Esophagus (tissue), 2 donors: Measurements from ENCODE around the gene CENPN. TPM values are rescaled to one million over a fixed set of nuclear protein-coding genes. Genes with fewer than 3 reads are reported as not detected.

ENCODE experiments used
- H3K27ac ChIP-seq, 2 donors: one replicate each; pipeline ENCODE4 v1.5.1; 2013; ENCODE audit warnings: low read depth in 2 of 2, mild to moderate bottlenecking in 2 of 2, inconsistent platforms in 1 of 2, low read length in 1 of 2, moderate library complexity in 1 of 2
- H3K27me3 ChIP-seq, 2 donors: one replicate each; pipeline ENCODE4 v1.6.1; 2013; ENCODE audit warnings: low read length in 2 of 2, control low read depth in 1 of 2, mild to moderate bottlenecking in 1 of 2; ENCODE audit not compliant: insufficient read depth in 2 of 2, control insufficient read depth in 1 of 2
- H3K36me3 ChIP-seq, 2 donors: one replicate each; pipeline ENCODE4 v1.6.1; 2013; ENCODE audit warnings: low read length in 1 of 2; ENCODE audit not compliant: control insufficient read depth in 2 of 2, insufficient read depth in 2 of 2
- H3K4me1 ChIP-seq, 2 donors: one replicate each; pipeline ENCODE4 v1.6.1; 2013; ENCODE audit warnings: low read length in 1 of 2; ENCODE audit not compliant: control insufficient read depth in 2 of 2, insufficient read depth in 2 of 2
- H3K4me3 ChIP-seq, 2 donors: one replicate each; pipeline ENCODE4 v1.5.1; 2013; ENCODE audit warnings: low read length in 2 of 2, mild to moderate bottlenecking in 2 of 2, low read depth in 1 of 2, moderate library complexity in 1 of 2
- H3K9me3 ChIP-seq, 2 donors: one replicate each; pipeline ENCODE4 v1.6.1; 2013; ENCODE audit warnings: mild to moderate bottlenecking in 2 of 2, low read depth in 1 of 2, low read length in 1 of 2, moderate library complexity in 1 of 2; ENCODE audit not compliant: control insufficient read depth in 2 of 2, insufficient read depth in 1 of 2
- WGBS, 2 donors: extraction: QIAGEN DNeasy Blood & Tissue Kit; methylation state at CpG; one replicate each; pipeline ENCODE4 v1.1.7; 2013; 5-methylcytosine and 5-hydroxymethylcytosine counted together
- polyA plus RNA-seq, 2 donors: library from polyadenylated mRNA; stranded (reverse); fragments of 200-250 nt; gene quantifications; one replicate each; pipeline ENCODE4 v1.2.3, GENCODE V29; 2013
- donor health status: healthy with polysubstance abuse.
- donor health status: Bipolar disorder and iron deficiency.

Gene CENPN, protein sequence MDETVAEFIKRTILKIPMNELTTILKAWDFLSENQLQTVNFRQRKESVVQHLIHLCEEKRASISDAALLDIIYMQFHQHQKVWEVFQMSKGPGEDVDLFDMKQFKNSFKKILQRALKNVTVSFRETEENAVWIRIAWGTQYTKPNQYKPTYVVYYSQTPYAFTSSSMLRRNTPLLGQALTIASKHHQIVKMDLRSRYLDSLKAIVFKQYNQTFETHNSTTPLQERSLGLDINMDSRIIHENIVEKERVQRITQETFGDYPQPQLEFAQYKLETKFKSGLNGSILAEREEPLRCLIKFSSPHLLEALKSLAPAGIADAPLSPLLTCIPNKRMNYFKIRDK
- 1 to 10 TPM; 3.6 to 9.1 TPM for polyA plus RNA-seq

DNA sequence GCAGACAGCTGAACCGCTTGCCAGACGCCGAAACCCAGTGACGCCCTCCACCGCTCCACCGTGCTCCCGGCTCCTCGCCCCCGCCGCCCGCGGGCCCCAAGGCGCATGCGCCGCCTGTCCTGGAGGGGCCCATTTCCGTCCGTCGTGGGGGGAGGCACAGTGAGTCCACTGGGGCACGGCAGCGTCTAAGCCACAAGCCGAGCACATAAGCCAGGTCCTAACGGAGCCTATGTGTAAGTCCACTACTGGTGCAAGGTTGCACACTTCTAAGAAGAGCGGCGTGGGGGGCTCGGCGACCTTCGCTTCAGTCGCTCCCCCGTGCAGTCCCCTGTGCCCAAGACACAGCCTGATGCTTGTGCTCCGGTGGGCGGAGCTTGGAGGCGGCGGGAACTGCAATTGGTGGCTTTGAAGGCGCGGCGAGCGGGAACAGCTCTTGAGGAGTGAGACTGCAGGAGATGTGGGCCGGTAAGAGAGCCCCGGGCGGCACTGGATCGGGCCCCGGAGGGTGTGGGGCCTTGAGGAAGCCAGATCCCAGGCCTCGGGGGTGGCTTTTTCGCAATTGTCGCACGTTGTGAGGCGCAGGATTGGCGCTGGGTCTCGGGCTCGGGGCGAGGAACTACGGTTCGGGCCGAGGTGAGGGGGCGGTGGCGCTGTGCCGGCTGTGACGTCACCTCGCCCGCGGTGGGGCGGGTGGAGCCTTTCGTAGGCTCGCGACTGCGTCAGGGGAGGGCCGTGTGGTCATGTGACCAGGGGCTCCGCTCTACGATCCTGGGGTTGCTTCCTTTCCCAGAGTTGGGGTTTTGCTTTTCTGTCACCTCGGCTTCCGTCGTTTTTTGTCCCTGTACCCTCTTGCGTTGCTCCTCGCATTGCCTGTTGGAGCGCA, at the start of gene CENPN, which contains the start of gene CMC2:
TSS of gene CENPN (plus strand) at position 402 of the 883 bp plus-strand sequence. CDS start 4,726 bp downstream, outside the sequence.
TSS of gene CMC2 (minus strand) at position 73 of the 883 bp plus-strand sequence. CDS start 9,491 bp downstream, outside the sequence.
- Histone ChIP-seq H3K36me3 (no peaks in the 10 kb centered on the region), H3K4me1 (peaks cover 2 to 6% of the 10 kb centered on the region in 2 donors), H3K27me3 (no peaks in the 10 kb centered on the region), H3K4me3 (peak within 1 kb of the TSS; percentile 65 to 97), H3K27ac (peak within 1 kb of the TSS; percentile 97 to 99), H3K9me3 (no peaks in the 10 kb centered on the region)
- WGBS, 2 donors: 1% methylated on average over 75 of the region's 75 CpGs

DNA sequence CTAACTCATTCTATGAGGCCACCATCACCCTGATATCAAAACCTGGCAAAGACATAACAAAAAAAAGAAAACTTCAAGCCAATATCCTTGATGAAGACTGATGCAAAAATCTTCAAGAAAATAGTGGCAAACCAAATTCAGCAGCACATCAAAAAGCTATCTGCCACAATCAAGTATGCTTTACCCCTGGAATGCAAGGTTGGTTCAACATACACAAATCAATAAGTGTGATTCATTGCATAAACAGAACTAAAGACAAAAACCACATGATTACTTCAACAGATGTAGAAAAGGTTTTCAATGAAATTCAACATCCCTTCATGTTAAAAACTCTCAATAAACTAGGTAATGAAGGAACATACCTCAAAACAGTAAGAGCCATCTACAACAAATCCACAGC, 48.7 kb upstream of the CENPN start:
- no peaks in the 10 kb centered on the region for H3K4me1 ChIP-seq
- no peak overlapping the region for H3K4me3 ChIP-seq
- no peaks in the 10 kb centered on the region for H3K27me3 ChIP-seq
- no peaks in the 10 kb centered on the region for H3K9me3 ChIP-seq
- H3K27ac ChIP-seq: no peak overlapping the region
- no peaks in the 10 kb centered on the region for H3K36me3 ChIP-seq

- no peak overlapping the region for H3K27ac ChIP-seq
- no peaks in the 10 kb centered on the region for H3K4me1 ChIP-seq
- H3K4me3 ChIP-seq: no peak overlapping the region
- no peaks in the 10 kb centered on the region for H3K27me3 ChIP-seq
- WGBS, 2 donors: 56 to 79% methylated on average over 2 of the region's 2 CpGs
- no peaks in the 10 kb centered on the region for H3K9me3 ChIP-seq
- H3K36me3 ChIP-seq: no peaks in the 10 kb centered on the region
Observed at GRCh38 chr16:80962879-80963278, 44.1 kb upstream of the CENPN start.

DNA sequence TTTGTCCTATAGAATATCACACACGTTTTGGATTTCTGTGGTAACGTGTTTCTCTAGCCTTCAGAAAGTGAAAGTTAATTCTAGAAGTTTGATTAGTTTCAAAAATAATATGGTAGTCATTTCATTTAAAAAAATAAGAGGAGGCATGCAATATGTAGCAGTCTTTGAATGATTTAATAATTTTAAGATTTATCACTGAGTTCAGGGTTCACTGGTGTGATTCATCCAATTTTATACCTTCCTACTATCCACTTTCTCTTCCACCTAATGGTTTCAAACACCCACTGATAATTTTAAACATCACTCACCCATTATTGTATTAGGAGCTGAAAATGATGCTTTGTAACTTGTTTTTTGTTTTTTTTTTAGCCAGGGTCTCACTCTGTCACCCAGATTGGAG, 42.7 kb upstream of the CENPN start:
- no peak overlapping the region for H3K4me3 ChIP-seq
- no peak overlapping the region for H3K27ac ChIP-seq
- no peaks in the 10 kb centered on the region for H3K9me3 ChIP-seq
- H3K36me3 ChIP-seq: peaks cover 0 to 3% of the 10 kb centered on the region in 2 donors
- H3K27me3 ChIP-seq: no peaks in the 10 kb centered on the region
- 41 to 49% methylated on average over 2 of the region's 2 CpGs for WGBS, 2 donors
- no peaks in the 10 kb centered on the region for H3K4me1 ChIP-seq

DNA sequence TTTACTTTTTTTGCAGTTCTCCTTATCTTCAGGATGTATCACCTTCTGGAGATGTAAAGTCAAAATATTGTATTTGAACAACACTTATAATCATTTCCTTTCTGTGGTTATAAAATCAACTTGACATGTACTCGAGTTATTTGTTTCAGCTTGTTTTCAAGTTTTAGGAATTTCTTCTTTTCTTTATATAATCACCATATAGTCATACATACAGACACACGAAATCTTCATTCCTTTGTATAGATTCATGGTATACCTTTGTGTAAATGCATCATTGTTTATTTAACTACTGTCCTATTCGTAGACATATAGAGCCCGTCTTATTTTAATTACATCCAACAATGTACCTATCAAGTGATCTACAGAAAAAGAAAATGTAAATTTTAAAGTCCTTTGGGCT, 40.4 kb upstream of the CENPN start:
- H3K9me3 ChIP-seq: no peaks in the 10 kb centered on the region
- peaks cover 0 to 3% of the 10 kb centered on the region in 2 donors for H3K36me3 ChIP-seq
- no peak overlapping the region for H3K4me3 ChIP-seq
- H3K4me1 ChIP-seq: no peaks in the 10 kb centered on the region
- 74 to 82% methylated on average over 4 of the region's 4 CpGs for WGBS, 2 donors
- H3K27ac ChIP-seq: no peak overlapping the region
- no peaks in the 10 kb centered on the region for H3K27me3 ChIP-seq

DNA sequence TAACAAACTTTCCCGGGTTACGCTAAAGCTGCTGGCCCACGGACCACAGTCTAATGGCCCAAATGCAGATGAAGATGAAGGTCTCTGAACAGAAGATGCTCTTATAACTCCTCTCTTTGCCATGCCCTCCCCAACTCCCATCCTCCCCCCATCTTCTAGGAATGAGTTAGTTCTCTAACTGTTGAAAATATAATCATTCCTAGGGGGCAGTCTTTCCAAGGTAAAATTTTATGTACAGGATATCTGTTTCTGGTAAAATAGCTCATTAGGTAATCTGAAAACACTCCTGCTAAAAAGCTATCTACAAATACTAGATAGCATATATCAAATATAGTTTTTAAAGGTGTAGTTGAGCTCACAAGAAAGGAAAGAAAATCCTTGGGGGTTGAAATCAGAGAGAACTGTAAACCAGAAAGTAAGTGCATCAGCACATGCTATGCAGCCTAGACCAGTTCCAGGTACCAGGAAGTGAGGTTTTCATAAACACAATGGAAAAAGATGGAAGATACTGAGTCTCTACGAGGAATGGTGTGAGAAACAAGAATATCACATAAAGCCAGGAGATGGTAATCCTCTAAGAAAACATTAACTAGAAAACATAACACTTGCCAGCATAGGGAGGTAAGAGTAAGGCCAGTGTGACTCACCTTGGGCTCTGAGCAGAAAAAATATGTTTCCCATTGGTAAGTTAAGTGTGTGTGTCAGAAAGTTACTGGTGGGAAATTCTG, 38.5 kb upstream of the CENPN start:
- H3K4me1 ChIP-seq: no peaks in the 10 kb centered on the region
- H3K36me3 ChIP-seq: peaks cover 0 to 3% of the 10 kb centered on the region in 2 donors
- no peak overlapping the region for H3K27ac ChIP-seq
- no peaks in the 10 kb centered on the region for H3K27me3 ChIP-seq
- H3K4me3 ChIP-seq: no peak overlapping the region
- WGBS, 2 donors: 73 to 91% methylated on average over 4 of the region's 4 CpGs
- H3K9me3 ChIP-seq: no peaks in the 10 kb centered on the region

DNA sequence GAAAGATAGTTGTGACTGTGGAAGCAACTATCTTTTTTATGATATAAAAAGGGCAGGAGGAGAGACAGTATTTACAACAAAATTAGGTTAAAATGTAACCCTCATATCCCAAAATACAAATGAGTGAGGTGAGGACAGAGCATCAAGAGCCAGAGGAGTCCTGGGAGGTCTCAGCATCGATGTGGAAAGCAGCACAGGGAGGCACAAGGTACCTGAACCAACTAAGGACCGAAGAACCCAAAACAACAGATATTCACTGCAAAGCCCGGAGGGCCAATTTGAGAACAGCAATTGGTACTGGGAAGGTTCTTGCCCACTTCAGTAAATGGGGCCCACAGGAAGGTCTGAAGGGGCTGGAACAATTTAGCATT, 37.9 kb upstream of the CENPN start:
- H3K27me3 ChIP-seq: no peaks in the 10 kb centered on the region
- H3K27ac ChIP-seq: no peak overlapping the region
- 97 to 99% methylated on average over 3 of the region's 3 CpGs for WGBS, 2 donors
- no peaks in the 10 kb centered on the region for H3K9me3 ChIP-seq
- H3K36me3 ChIP-seq: peaks cover 0 to 3% of the 10 kb centered on the region in 2 donors
- no peak overlapping the region for H3K4me3 ChIP-seq
- H3K4me1 ChIP-seq: no peaks in the 10 kb centered on the region

- H3K27ac ChIP-seq: no peak overlapping the region
- WGBS, 2 donors: 77 to 82% methylated on average over 2 of the region's 2 CpGs
- H3K4me3 ChIP-seq: no peak overlapping the region
- H3K36me3 ChIP-seq: peaks cover 0 to 3% of the 10 kb centered on the region in 2 donors
- H3K9me3 ChIP-seq: no peaks in the 10 kb centered on the region
- no peaks in the 10 kb centered on the region for H3K4me1 ChIP-seq
- no peaks in the 10 kb centered on the region for H3K27me3 ChIP-seq
Observed at GRCh38 chr16:80971819-80972218, 35.2 kb upstream of the CENPN start.

DNA sequence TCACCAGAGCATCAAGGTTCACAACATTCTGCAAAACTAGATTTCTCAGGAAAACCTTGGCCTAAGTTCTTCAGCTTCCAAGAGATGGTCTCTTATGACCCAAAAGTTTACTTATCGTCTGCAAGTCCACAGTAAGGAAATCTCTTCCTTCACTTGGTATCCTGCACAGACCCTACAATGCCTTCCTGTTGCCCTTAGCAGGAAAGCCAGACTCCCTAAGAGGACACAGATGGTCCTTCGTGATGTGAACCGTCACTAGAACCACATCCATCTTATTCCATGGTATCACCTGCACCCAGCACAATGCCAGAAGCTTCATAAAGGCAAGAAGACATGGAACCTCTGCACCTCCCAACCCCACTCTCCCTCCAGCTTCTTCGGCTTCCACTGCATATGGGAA, 34.4 kb upstream of the CENPN start:
- Histone ChIP-seq H3K27ac (no peak overlapping the region), H3K4me1 (no peaks in the 10 kb centered on the region), H3K4me3 (no peak overlapping the region), H3K36me3 (peaks cover 0 to 3% of the 10 kb centered on the region in 2 donors), H3K9me3 (no peaks in the 10 kb centered on the region), H3K27me3 (no peaks in the 10 kb centered on the region)
- 88 to 90% methylated on average over 4 of the region's 4 CpGs for WGBS, 2 donors
